Ishikawa (cell line): Measurements from ENCODE around the gene BICC1.

Experiments used
- CEBPB ChIP-seq: IDR thresholded peaks from 2 replicates; pipeline ENCODE4 v1.6.1; 2012
- CREB1 ChIP-seq: IDR thresholded peaks from 2 replicates; pipeline ENCODE4 v1.6.1; 2012; ENCODE audit warnings: low read depth
- EGR1 ChIP-seq: IDR thresholded peaks from 2 replicates; pipeline ENCODE4 v1.6.1; 2012
- EP300 ChIP-seq: IDR thresholded peaks from 2 replicates; pipeline ENCODE4 v1.6.1; 2012; ENCODE audit warnings: borderline replicate concordance
- FOXM1 ChIP-seq: IDR thresholded peaks from 2 replicates; pipeline ENCODE4 v1.6.1; 2012; ENCODE audit warnings: low read depth, borderline replicate concordance
- NFIC ChIP-seq: IDR thresholded peaks from 2 replicates; pipeline ENCODE4 v1.6.1; 2012
- RAD21 ChIP-seq: IDR thresholded peaks from 2 replicates; pipeline ENCODE4 v1.6.1; 2012; ENCODE audit warnings: low read depth
- REST ChIP-seq: IDR thresholded peaks from 2 replicates; pipeline ENCODE4 v1.6.1; 2012; ENCODE audit warnings: low read depth, mild to moderate bottlenecking
- TAF1 ChIP-seq: IDR thresholded peaks from 2 replicates; pipeline ENCODE4 v1.6.1; 2012; ENCODE audit warnings: low read depth, mild to moderate bottlenecking
- TCF12 ChIP-seq: IDR thresholded peaks from 2 replicates; pipeline ENCODE4 v1.6.1; 2012; ENCODE audit warnings: low read depth
- TEAD4 ChIP-seq: IDR thresholded peaks from 2 replicates; pipeline ENCODE4 v1.6.1; 2012
- YY1 ChIP-seq: IDR thresholded peaks from 2 replicates; pipeline ENCODE4 v1.6.1; 2012; ENCODE audit warnings: low read depth
- ZBTB7A ChIP-seq: IDR thresholded peaks from 2 replicates; pipeline ENCODE4 v1.6.1; 2012; ENCODE audit warnings: low read depth
- TF ChIP-seq, protein P1 (sequence below): IDR thresholded peaks from 2 replicates; pipeline ENCODE4 v1.6.1; 2012
- TF ChIP-seq, protein P2 (sequence below): IDR thresholded peaks from 2 replicates; pipeline ENCODE4 v1.6.1; 2012

The BICC1 gene

GRCh38 chr10:58693919-58694318 lies 181.2 kb downstream of the BICC1 start:
- TF ChIP-seq CREB1 (no peak), FOXM1 (no peak), NFIC (no peak), EP300 (no peak), EGR1 (no peak)
- TF ChIP-seq, protein P1, sequence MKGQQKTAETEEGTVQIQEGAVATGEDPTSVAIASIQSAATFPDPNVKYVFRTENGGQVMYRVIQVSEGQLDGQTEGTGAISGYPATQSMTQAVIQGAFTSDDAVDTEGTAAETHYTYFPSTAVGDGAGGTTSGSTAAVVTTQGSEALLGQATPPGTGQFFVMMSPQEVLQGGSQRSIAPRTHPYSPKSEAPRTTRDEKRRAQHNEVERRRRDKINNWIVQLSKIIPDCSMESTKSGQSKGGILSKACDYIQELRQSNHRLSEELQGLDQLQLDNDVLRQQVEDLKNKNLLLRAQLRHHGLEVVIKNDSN: no peak

- TF ChIP-seq NFIC: no peak
- TF ChIP-seq, protein P1: no peak
- no peak for TF ChIP-seq ZBTB7A
- TF ChIP-seq RAD21: no peak
- no peak for TF ChIP-seq REST
- TF ChIP-seq EGR1: no peak
- no peak for TF ChIP-seq EP300
- no peak for TF ChIP-seq TAF1
Observed at GRCh38 chr10:58695022-58695421, 182.3 kb downstream of the BICC1 start.

DNA sequence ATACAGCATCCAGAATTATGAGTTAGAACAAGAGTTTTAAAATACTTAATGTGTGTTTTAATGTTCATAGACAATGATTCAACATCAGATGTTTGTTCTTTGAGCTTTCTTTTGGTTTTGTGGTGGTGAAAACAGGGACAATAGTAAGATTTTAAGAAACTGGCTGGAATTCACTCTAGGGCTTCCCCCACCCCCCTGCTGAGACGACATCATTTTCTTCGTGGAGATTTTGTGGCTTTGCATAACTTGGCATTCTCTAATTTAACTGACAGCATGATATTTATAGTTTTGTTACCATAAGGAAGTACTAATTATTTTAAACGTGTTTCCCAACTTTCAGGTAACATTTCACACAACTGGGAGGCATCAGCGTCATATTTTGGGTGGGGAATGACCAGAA lies 184.1 kb downstream of the BICC1 start:
- TF ChIP-seq RAD21 (no peak), FOXM1 (no peak), REST (no peak), TEAD4 (no peak), TAF1 (no peak), EGR1 (no peak), ZBTB7A (no peak), TCF12 (no peak), CEBPB (no peak), EP300 (no peak), YY1 (no peak), NFIC (no peak)
- TF ChIP-seq, protein P2, sequence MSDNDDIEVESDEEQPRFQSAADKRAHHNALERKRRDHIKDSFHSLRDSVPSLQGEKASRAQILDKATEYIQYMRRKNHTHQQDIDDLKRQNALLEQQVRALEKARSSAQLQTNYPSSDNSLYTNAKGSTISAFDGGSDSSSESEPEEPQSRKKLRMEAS: no peak
- TF ChIP-seq, protein P1: no peak

GRCh38 chr10:58697691-58698090 lies 185.0 kb downstream of the BICC1 start:
- TF ChIP-seq RAD21: no peak
- no peak for TF ChIP-seq ZBTB7A
- TF ChIP-seq EP300: no peak
- TF ChIP-seq TCF12: no peak
- TF ChIP-seq YY1: no peak
- no peak for TF ChIP-seq CREB1
- TF ChIP-seq REST: no peak
- TF ChIP-seq TAF1: no peak
- TF ChIP-seq FOXM1: no peak
- TF ChIP-seq CEBPB: no peak
- TF ChIP-seq EGR1: no peak
- TF ChIP-seq, protein P1: no peak
- TF ChIP-seq NFIC: no peak
- TF ChIP-seq TEAD4: no peak
- TF ChIP-seq, protein P2: no peak
